Tibial nerve (tissue), 3 donors: ENCODE data around the gene MDFI.

Experiments used
- EP300 ChIP-seq, 2 donors: sonication (generic); formaldehyde crosslinking; IDR thresholded peaks; one replicate each; pipeline ENCODE4 v1.6.1; 2017; ENCODE audit warnings: antibody characterized with exemption in 2 of 2, mild to moderate bottlenecking in 1 of 2
- POLR2A ChIP-seq, 2 donors: fragments of 450-650 bp; IDR thresholded peaks; one replicate each; pipeline ENCODE4 v1.6.1; 2017; ENCODE audit warnings: antibody characterized with exemption in 2 of 2, mild to moderate bottlenecking in 2 of 2, moderate library complexity in 2 of 2

- no peak for TF ChIP-seq POLR2A (IDR thresholded peaks at IDR 0.05)
- TF ChIP-seq EP300 (IDR thresholded peaks at IDR 0.05): no peak
Observed at GRCh38 chr6:41673704-41674000, 35.4 kb downstream of the MDFI start.
